ENCODE data around the gene FAM118B.

- no peak for TF ChIP-seq CTCF (conservative IDR thresholded peaks at IDR 0.05 in 1 of 2, IDR thresholded peaks at IDR 0.05 in 1 of 2; ENCODE audit: low read depth in 1 of 2, low read length in 2 of 2)
- TF ChIP-seq EZH2 (IDR thresholded peaks at IDR 0.05; ENCODE audit: low read length, missing control alignments) = no peak
These were observed 56.8 kb downstream of the FAM118B start for GRCh38 chr11:126268361-126268707.
